ENCODE results near the gene PPP2R5E. TPM values are rescaled to one million over a fixed set of nuclear protein-coding genes. Genes with fewer than 3 reads are reported as not detected.

Gene PPP2R5E
- total and polyA plus RNA-seq, 10 of the 15 experiments (the other 5 are each of a cell fraction or from before 2014, with no cell fraction given), result 11.4 to 56.2 (median 22.7) TPM

DNA sequence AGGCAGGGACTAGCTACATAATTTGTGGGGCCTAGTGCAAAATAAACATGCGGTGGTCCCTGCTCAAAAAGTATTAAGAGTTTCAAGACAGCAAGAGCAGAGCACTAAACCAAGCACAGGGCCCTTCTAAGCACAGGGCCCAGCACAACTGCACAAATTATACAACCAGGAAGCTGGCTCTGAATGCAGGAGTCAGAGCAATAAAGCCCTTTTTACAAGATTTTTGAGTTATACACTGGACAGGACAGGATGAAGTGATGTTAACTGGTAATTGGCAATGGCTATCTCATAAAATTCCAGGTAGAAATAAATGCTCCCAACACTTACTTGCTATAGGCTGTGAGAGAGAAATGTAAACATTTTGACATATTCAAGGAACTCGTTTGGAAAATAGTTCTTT is 138.3 kb downstream of the PPP2R5E start (continued):
- TF ChIP-seq, protein P1, sequence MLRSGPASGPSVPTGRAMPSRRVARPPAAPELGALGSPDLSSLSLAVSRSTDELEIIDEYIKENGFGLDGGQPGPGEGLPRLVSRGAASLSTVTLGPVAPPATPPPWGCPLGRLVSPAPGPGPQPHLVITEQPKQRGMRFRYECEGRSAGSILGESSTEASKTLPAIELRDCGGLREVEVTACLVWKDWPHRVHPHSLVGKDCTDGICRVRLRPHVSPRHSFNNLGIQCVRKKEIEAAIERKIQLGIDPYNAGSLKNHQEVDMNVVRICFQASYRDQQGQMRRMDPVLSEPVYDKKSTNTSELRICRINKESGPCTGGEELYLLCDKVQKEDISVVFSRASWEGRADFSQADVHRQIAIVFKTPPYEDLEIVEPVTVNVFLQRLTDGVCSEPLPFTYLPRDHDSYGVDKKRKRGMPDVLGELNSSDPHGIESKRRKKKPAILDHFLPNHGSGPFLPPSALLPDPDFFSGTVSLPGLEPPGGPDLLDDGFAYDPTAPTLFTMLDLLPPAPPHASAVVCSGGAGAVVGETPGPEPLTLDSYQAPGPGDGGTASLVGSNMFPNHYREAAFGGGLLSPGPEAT (IDR thresholded peaks at IDR 0.05; ENCODE audit: low read depth), result no peak

DNA sequence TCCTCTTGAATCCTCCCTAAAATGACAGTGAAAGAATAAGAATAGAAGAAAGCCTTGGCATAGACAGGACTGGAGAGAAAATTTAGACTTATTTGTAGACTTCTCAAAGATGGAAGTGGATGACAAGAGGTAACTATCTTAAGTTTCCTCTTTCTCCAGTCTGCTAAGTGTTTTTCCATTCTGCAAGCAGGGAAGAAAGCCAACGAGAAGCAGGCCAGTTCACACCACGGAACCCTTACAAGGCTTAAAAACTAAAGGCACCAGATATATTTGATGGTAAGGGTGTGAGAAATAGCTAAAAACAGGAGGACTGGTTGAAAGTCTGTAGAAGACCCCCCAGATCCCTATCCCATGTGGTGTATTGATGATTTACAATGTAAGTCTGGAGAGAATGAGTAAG is 141.5 kb downstream of the PPP2R5E start:
- POLR2A ChIA-PET, result interaction anchor here (0.8 to 1.0 kb wide), 2 partner anchors 11 to 65 kb away, joined by 3 read pairs; no protein-coding TSS in a partner anchor
- no peak for FAIRE-seq
- no peak overlapping the region for H3K9ac ChIP-seq (ENCODE audit: control insufficient read depth, insufficient read depth, low read length)
- H3K4me1 ChIP-seq (ENCODE audit: control insufficient read depth, insufficient read depth, low read length), result 0 out of 2 replicates have a peak, but pooled peaks cover 3% of the 10 kb centered on the region
- no peaks in the 10 kb centered on the region; a peak in 1 of 4 replicates for H3K36me3 ChIP-seq (ENCODE audit: control insufficient read depth in 2 of 2, insufficient read depth in 2 of 2, low read length in 1 of 2)
- no peak overlapping the region for H2AFZ ChIP-seq (ENCODE audit: control insufficient read depth, low read depth, low read length)
- no peak overlapping the region for H3K27ac ChIP-seq (ENCODE audit: control insufficient read depth, insufficient read depth)
- peaks cover 4% of the 10 kb centered on the region; the same call in 2 of the 3 replicates for H3K9me3 ChIP-seq (replicated peaks; ENCODE audit: control insufficient read depth, insufficient read depth, low read length)
- CTCF ChIA-PET, result interaction anchor here (1.1 to 1.5 kb wide), 3 partner anchors 13 to 142 kb away, joined by 5 to 9 read pairs (median 6); partner anchors contain the start of gene PPP2R5E
- ATAC-seq, result no peak
- RAD21 ChIA-PET (ENCODE audit: unreplicated experiment), result interaction anchor here (0.6 to 1.4 kb wide), 4 partner anchors 13 to 700 kb away, joined by 3 to 4 read pairs (median 4); partner anchors contain the start of gene PPP2R5E
- no peak for TF ChIP-seq STAT1 (conservative IDR thresholded peaks at IDR 0.05)
- intact Hi-C loops (cut with micrococcal nuclease; ENCODE audit: unreplicated experiment) (no loop called here), in situ Hi-C loops (cut with MboI) (no loop called here)
- 81% methylated on average over 2 of the region's 2 CpGs for WGBS (ENCODE audit: insufficient coverage, insufficient replicate concordance, low lambda C conversion rate, missing lambda C conversion rate)
- SMC1A ChIA-PET (ENCODE audit: uncharacterized antibody, unreplicated experiment), result interaction anchor here (0.9 to 1.8 kb wide), 4 partner anchors 13 to 142 kb away, joined by 3 to 9 read pairs (median 4); no protein-coding TSS in a partner anchor
- no peak overlapping the region for H3K4me2 ChIP-seq (ENCODE audit: control insufficient read depth, insufficient read depth)
- DNase-seq (ENCODE audit: low read depth, low spot score), result no peak
- no peaks in the 10 kb centered on the region for H4K20me1 ChIP-seq (ENCODE audit: control insufficient read depth, insufficient read depth)
- no peak overlapping the region for H3K4me3 ChIP-seq
- no peaks in the 10 kb centered on the region for H3K27me3 ChIP-seq (replicated peaks in 1 of 2; ENCODE audit: control insufficient read depth in 2 of 2, insufficient read depth in 2 of 2, low read length in 1 of 2)
- BruUV-seq (replicated peaks), result no TSS peak
- no peaks in the 10 kb centered on the region; the same call in 1 of the 2 replicates for H3K79me2 ChIP-seq (ENCODE audit: control insufficient read depth, insufficient read depth, low read length)

DNA sequence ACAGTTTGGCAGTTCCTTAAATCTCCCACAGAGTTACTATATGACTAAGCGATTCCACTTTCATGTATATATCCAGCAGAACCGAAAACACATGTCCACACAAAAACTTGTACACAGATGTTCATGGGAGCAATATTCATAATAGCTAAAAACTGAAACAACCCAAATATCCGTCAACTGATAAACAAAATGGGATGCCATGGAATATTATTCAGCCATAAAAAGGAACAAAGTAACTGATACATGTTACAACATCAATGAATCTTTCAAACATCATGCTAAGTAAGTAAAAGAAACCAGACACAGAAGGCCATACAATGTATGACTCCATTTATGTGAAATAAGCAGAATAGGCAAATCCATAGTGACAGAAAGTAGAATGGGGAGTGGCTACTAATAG is 144.2 kb downstream of the PPP2R5E start:
- H4K20me1 ChIP-seq (ENCODE audit: control insufficient read depth, insufficient read depth), result no peaks in the 10 kb centered on the region
- H3K4me3 ChIP-seq, result no peak overlapping the region
- RAD21 ChIA-PET (ENCODE audit: unreplicated experiment), result interaction anchor here (0.8 kb wide), 1 partner anchor 10 kb away, joined by 5 read pairs; no protein-coding TSS in a partner anchor

More for the DNA sequence above, 144.2 kb downstream of the PPP2R5E start:
- Histone ChIP-seq H3K36me3 (ENCODE audit: control insufficient read depth in 2 of 2, insufficient read depth in 2 of 2, low read length in 1 of 2) (no peaks in the 10 kb centered on the region), H3K27ac (ENCODE audit: control insufficient read depth, insufficient read depth) (no peak overlapping the region), H2AFZ (ENCODE audit: control insufficient read depth, low read depth, low read length) (no peak overlapping the region), H3K4me1 (ENCODE audit: control insufficient read depth, insufficient read depth, low read length) (0 out of 2 replicates have a peak, but pooled peaks cover 3% of the 10 kb centered on the region), H3K9me3 (replicated peaks; ENCODE audit: control insufficient read depth, insufficient read depth, low read length) (peaks cover 4% of the 10 kb centered on the region; the same call in 2 of the 3 replicates), H3K4me2 (ENCODE audit: control insufficient read depth, insufficient read depth) (no peak overlapping the region), H3K79me2 (ENCODE audit: control insufficient read depth, insufficient read depth, low read length) (no peaks in the 10 kb centered on the region; the same call in 1 of the 2 replicates), H3K27me3 (replicated peaks in 1 of 2; ENCODE audit: control insufficient read depth in 2 of 2, insufficient read depth in 2 of 2, low read length in 1 of 2) (no peaks in the 10 kb centered on the region), H3K9ac (ENCODE audit: control insufficient read depth, insufficient read depth, low read length) (no peak overlapping the region)
- no peak for DNase-seq (ENCODE audit: low read depth, low spot score)
- in situ Hi-C loops (cut with MboI), result no loop called here
- ChIA-PET SMC1A (ENCODE audit: uncharacterized antibody, unreplicated experiment) (no interaction called here), CTCF (interaction anchor here (1.8 kb wide), 1 partner anchor 10 kb away, joined by 7 read pairs; no protein-coding TSS in a partner anchor), POLR2A (no interaction called here)
- TF ChIP-seq SPI1 (IDR thresholded peaks at IDR 0.05; ENCODE audit: borderline replicate concordance, insufficient read depth, low read depth, low read length) (0 out of 2 replicates have a peak, but pooled peaks have one; percentile 28), RBBP5 (conservative IDR thresholded peaks at IDR 0.05) (no peak), EP300 (IDR thresholded peaks at IDR 0.05; ENCODE audit: borderline replicate concordance in 1 of 2, control insufficient read depth in 1 of 2, low read depth in 2 of 2, low read length in 2 of 2) (no peak), JUNB (IDR thresholded peaks at IDR 0.05) (peak; percentile 14; the same call in 1 of the 2 replicates)
- ATAC-seq, result no peak
- no TSS peak for BruUV-seq (replicated peaks)
- 96% methylated on average over 3 of the region's 3 CpGs for WGBS (ENCODE audit: insufficient coverage, insufficient replicate concordance, low lambda C conversion rate, missing lambda C conversion rate)
- FAIRE-seq, result peak; percentile 31
- intact Hi-C loops (cut with micrococcal nuclease; ENCODE audit: unreplicated experiment), result no loop called here

Measured in GM12878 (cell line).